Mammary epithelial cell (primary cell): ENCODE results near the gene CCDC83.

Experiments
- EZH2 ChIP-seq: IDR thresholded peaks from 2 replicates; pipeline ENCODE4 v1.6.1; 2012; ENCODE audit warnings: low read length, inconsistent platforms, borderline replicate concordance
- TF ChIP-seq, protein P1 (sequence below), 2 donors: IDR thresholded peaks in 1 of 2; conservative IDR thresholded peaks in 1 of 2; 2 replicates each; pipeline ENCODE4 v1.5.1; 2011 to 2012; ENCODE audit warnings: inconsistent platforms in 2 of 2, low read length in 2 of 2, mild to moderate bottlenecking in 2 of 2, control low read depth in 1 of 2, low read depth in 1 of 2; ENCODE audit not compliant: insufficient read depth in 1 of 2; ENCODE audit errors: extremely low read depth in 1 of 2

DNA sequence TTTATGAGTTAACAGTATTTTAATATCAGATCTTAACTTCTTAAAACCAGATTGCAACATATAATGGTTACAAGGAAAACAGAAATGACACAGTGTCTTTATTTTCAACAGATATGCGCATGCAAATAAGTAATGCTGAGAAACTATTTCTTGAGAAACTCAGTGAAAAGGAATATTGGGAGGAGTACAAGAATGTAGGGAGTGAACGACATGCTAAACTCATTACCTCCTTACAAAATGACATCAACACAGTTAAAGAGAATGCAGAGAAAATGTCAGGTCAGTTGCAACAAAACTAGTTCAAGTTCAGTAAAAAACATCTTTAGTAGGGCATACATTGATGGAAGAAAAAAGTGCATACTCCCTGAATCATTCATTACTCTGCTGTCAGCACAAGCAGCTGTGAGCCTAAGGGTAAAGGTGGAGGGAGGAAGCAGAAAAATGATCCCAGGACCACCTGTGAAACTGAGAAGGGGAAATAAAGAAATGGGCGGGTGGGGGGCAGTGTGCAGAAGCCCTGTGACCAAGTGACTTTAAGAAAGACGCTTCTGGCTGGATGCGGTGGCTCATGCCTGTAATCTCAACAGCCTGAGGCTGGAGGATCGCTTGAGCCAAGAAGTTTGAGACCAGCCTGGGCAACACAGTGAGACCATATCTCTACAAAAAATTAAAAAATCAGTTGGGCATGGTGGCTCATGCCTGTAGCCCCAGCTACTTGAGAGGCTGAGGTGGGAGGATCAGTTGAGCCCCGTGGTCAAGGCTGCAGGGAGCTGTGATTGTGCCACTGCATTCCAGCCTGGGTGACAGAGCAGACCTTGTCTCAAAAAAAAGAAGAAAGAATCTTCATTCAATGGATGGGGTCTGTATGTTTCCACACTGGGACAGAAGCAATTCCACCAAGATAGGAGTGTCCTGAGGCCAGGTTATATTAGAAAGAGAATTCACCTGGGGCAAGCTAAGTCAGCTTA is 31.2 kb downstream of the CCDC83 start:
- TF ChIP-seq, protein P1, sequence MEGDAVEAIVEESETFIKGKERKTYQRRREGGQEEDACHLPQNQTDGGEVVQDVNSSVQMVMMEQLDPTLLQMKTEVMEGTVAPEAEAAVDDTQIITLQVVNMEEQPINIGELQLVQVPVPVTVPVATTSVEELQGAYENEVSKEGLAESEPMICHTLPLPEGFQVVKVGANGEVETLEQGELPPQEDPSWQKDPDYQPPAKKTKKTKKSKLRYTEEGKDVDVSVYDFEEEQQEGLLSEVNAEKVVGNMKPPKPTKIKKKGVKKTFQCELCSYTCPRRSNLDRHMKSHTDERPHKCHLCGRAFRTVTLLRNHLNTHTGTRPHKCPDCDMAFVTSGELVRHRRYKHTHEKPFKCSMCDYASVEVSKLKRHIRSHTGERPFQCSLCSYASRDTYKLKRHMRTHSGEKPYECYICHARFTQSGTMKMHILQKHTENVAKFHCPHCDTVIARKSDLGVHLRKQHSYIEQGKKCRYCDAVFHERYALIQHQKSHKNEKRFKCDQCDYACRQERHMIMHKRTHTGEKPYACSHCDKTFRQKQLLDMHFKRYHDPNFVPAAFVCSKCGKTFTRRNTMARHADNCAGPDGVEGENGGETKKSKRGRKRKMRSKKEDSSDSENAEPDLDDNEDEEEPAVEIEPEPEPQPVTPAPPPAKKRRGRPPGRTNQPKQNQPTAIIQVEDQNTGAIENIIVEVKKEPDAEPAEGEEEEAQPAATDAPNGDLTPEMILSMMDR (conservative IDR thresholded peaks at IDR 0.05 in 1 of 2, IDR thresholded peaks at IDR 0.05 in 1 of 2; ENCODE audit: extremely low read depth in 1 of 2, insufficient read depth in 1 of 2, low read depth in 1 of 2, low read length in 2 of 2): no peak
- TF ChIP-seq EZH2: no peak
